Measurements from ENCODE around the gene CDON. TPM values are rescaled to one million over a fixed set of nuclear protein-coding genes. Genes with fewer than 3 reads are reported as not detected.

The CDON gene
- total and polyA plus RNA-seq, 9 donors: 15.0 to 211 (median 124) TPM

DNA sequence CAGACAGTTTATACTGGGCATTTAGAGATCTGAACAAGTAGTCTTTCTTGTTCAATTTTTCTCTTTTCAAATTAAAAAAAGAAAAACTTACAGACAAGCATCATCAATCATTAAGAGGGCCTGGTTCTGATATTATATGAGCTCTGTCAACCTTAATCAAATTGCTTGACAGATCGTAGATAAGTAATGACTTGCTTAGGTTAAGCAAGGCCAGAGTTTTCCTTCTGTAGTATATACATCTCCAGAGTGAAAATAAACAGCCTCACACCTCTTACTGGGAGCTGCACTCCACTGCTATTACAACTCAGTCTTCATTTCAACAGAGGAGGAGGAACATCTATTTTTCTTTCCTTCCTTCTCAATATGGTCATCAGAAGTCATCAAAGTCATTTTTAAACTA lies 13.5 kb downstream of the CDON start:
- peaks cover 3% of the 10 kb centered on the region for H3K4me1 ChIP-seq (ENCODE audit: insufficient read depth)
- H3K27me3 ChIP-seq: no peaks in the 10 kb centered on the region
- no peaks in the 10 kb centered on the region for H3K36me3 ChIP-seq
- no peaks in the 10 kb centered on the region for H3K9me3 ChIP-seq
- DNase-seq: no peak
- TF ChIP-seq POLR2A (IDR thresholded peaks at IDR 0.05) (no peak), EP300 (IDR thresholded peaks at IDR 0.05) (no peak)
- TF ChIP-seq, protein P1, sequence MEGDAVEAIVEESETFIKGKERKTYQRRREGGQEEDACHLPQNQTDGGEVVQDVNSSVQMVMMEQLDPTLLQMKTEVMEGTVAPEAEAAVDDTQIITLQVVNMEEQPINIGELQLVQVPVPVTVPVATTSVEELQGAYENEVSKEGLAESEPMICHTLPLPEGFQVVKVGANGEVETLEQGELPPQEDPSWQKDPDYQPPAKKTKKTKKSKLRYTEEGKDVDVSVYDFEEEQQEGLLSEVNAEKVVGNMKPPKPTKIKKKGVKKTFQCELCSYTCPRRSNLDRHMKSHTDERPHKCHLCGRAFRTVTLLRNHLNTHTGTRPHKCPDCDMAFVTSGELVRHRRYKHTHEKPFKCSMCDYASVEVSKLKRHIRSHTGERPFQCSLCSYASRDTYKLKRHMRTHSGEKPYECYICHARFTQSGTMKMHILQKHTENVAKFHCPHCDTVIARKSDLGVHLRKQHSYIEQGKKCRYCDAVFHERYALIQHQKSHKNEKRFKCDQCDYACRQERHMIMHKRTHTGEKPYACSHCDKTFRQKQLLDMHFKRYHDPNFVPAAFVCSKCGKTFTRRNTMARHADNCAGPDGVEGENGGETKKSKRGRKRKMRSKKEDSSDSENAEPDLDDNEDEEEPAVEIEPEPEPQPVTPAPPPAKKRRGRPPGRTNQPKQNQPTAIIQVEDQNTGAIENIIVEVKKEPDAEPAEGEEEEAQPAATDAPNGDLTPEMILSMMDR (IDR thresholded peaks at IDR 0.05): no peak
- intact Hi-C loops (cut with DNase I): no loop called here
- H3K4me3 ChIP-seq: no peak overlapping the region
- no peak overlapping the region for H3K27ac ChIP-seq
- 38 to 52% (median 44%) methylated on average over 1 of the region's 1 CpG for WGBS, 3 donors

DNA sequence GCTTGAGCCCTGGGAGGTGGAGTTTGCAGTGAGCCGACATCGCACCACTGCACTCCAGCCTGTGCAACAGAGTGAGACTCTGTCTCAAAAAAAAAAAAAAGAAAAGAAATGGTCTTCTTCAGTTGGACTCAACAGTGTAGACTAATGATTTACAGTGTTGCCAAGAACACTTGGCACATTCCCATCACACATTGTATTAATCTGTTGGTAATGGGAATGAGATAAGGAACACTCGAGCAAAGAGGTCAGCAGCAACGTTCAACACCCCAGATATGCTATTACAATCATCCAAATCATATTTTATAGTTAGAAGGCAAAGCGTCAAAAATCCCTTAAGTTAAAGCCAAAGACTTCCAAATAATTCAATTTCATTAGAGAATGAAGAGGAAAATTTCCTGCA lies 14.5 kb downstream of the CDON start:
- Histone ChIP-seq H3K27ac (no peak overlapping the region), H3K4me3 (no peak overlapping the region), H3K36me3 (no peaks in the 10 kb centered on the region), H3K27me3 (no peaks in the 10 kb centered on the region), H3K4me1 (ENCODE audit: insufficient read depth) (peaks cover 3% of the 10 kb centered on the region), H3K9me3 (no peaks in the 10 kb centered on the region)
- 53 to 67% (median 60%) methylated on average over 5 of the region's 5 CpGs for WGBS, 3 donors
- TF ChIP-seq, protein P1 (IDR thresholded peaks at IDR 0.05): no peak
- no peak for TF ChIP-seq POLR2A (IDR thresholded peaks at IDR 0.05)
- TF ChIP-seq EP300 (IDR thresholded peaks at IDR 0.05): no peak
- intact Hi-C loops (cut with DNase I): no loop called here
- no peak for DNase-seq

DNA sequence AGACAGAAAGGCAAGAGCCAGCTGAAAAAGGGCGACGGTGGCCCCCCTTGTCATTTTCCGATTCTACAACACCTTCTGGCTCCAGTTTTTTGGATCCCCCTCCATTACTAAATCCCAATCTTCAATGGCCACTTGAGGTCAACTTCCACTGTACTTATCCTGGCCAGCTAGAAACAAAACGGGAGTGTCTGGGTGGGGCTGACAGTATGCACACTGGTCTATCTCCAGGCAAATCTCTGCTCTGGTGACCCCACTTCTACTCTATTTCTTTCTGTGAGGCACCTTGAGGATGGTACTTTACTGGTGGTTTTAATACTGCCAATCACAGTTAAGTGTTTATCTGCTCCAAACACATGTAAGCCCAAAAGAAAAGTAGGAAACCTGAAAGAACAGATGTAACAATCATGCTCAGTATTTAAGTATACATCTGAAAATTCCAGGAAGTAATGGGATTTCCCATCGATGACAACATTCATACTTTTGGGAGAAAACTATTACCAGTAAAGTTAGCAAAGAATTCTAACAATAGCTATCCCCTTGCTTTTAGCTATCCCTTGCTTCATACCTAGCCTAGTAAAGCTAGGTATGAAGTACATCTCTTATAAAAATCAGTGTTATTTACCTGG lies 16.0 kb downstream of the CDON start:
- no peak for TF ChIP-seq EP300 (IDR thresholded peaks at IDR 0.05)
- Histone ChIP-seq H3K27me3 (no peaks in the 10 kb centered on the region), H3K27ac (no peak overlapping the region), H3K4me1 (ENCODE audit: insufficient read depth) (peaks cover 3% of the 10 kb centered on the region), H3K9me3 (no peaks in the 10 kb centered on the region), H3K36me3 (no peaks in the 10 kb centered on the region), H3K4me3 (no peak overlapping the region)
- DNase-seq: no peak
- intact Hi-C loops (cut with DNase I): no loop called here
- WGBS, 3 donors: 87 to 92% (median 89%) methylated on average over 5 of the region's 5 CpGs

DNA sequence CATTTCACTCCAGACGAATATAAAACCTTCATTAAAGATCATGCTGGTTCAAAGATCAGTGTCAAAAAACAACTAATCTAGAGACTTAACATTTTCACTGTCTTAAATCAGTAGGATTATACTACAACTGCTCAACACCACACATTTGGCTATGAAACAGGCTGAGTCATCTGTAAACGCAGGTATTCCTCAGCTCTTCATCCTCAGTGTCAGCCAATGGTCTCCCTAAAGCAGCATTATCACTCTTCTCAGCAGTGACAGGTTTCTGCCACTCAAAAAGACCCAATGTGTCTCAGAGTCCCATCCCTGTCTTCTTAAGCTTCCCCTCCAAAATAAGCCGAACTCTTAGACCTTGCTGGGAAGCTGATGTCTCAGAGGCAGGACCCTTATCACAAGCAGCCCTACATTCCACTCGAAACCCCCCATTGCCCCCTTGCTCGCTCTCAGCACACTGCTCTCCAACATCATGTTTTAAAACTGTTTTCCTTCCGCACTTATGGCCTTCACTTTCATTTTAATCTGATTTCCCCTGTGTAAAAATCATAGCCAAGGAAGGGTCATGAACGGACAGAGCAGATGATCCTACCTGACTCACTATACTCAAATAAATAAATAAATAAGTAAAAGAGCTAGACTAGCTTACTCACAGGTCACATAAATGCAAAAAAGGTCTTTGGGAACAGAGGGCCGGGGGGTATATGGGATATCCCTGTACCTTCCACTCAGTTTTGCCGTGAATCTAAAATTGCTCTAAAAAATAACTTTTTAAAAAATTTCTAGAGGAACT lies 23.0 kb downstream of the CDON start:
- intact Hi-C loops (cut with DNase I): no loop called here
- TF ChIP-seq, protein P1 (IDR thresholded peaks at IDR 0.05): no peak
- TF ChIP-seq POLR2A (IDR thresholded peaks at IDR 0.05): no peak
- TF ChIP-seq EP300 (IDR thresholded peaks at IDR 0.05): no peak
- no peak for DNase-seq
- H3K36me3 ChIP-seq: no peaks in the 10 kb centered on the region
- H3K4me3 ChIP-seq: no peak overlapping the region
- WGBS, 3 donors: 49 to 62% (median 51%) methylated on average over 9 of the region's 9 CpGs
- H3K27me3 ChIP-seq: no peaks in the 10 kb centered on the region
- H3K27ac ChIP-seq: peak overlapping the region in 1 of 2 donors; percentile 3
- H3K9me3 ChIP-seq: no peaks in the 10 kb centered on the region
- peaks cover 6% of the 10 kb centered on the region for H3K4me1 ChIP-seq (ENCODE audit: insufficient read depth)

DNA sequence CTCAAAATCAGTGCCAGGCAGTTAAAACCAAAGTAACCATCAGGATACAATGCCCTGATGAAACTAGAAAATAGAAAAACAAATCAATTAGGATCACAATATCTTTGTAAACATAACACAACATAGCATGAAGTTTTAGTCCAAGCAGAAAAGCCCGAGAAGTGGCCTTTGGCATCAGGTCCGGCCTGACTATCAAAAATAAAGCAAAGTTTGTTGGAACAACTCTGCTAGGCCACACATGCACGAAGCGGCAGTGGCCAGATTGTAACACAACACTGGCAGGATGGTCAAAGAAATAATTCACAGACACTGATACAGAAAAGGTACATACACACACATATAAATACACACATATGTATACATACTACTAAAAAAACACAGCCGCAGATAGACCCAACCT lies 26.9 kb downstream of the CDON start:
- Histone ChIP-seq H3K4me1 (ENCODE audit: insufficient read depth) (peaks cover 14% of the 10 kb centered on the region), H3K27ac (no peak overlapping the region)
- intact Hi-C loops (cut with DNase I): no loop called here

More for the DNA sequence above, 26.9 kb downstream of the CDON start:
- no peaks in the 10 kb centered on the region for H3K9me3 ChIP-seq
- TF ChIP-seq EP300 (IDR thresholded peaks at IDR 0.05) (no peak), POLR2A (IDR thresholded peaks at IDR 0.05) (no peak)
- TF ChIP-seq, protein P1 (IDR thresholded peaks at IDR 0.05): no peak
- no peak overlapping the region for H3K4me3 ChIP-seq
- no peaks in the 10 kb centered on the region for H3K36me3 ChIP-seq
- no peak for DNase-seq
- no peaks in the 10 kb centered on the region for H3K27me3 ChIP-seq
- 48 to 67% (median 65%) methylated on average over 5 of the region's 5 CpGs for WGBS, 3 donors
